ENCODE data around the gene SLC44A1. TPM values are rescaled to one million over a fixed set of nuclear protein-coding genes. Genes with fewer than 3 reads are reported as not detected.

SLC44A1 gene
- total and polyA plus RNA-seq, 2 experiments from 2014 or later: 32.4 to 38.7 TPM

- H3K36me3 ChIP-seq: no peaks in the 10 kb centered on the region
- TF ChIP-seq, protein P1, sequence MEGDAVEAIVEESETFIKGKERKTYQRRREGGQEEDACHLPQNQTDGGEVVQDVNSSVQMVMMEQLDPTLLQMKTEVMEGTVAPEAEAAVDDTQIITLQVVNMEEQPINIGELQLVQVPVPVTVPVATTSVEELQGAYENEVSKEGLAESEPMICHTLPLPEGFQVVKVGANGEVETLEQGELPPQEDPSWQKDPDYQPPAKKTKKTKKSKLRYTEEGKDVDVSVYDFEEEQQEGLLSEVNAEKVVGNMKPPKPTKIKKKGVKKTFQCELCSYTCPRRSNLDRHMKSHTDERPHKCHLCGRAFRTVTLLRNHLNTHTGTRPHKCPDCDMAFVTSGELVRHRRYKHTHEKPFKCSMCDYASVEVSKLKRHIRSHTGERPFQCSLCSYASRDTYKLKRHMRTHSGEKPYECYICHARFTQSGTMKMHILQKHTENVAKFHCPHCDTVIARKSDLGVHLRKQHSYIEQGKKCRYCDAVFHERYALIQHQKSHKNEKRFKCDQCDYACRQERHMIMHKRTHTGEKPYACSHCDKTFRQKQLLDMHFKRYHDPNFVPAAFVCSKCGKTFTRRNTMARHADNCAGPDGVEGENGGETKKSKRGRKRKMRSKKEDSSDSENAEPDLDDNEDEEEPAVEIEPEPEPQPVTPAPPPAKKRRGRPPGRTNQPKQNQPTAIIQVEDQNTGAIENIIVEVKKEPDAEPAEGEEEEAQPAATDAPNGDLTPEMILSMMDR (IDR thresholded peaks at IDR 0.05; ENCODE audit: low read depth, low read length): no peak
- no peak overlapping the region for H3K4me3 ChIP-seq
- no peaks in the 10 kb centered on the region for H3K9me3 ChIP-seq (ENCODE audit: low read depth)
- no peak overlapping the region for H3K27ac ChIP-seq
- H3K4me1 ChIP-seq (ENCODE audit: low read depth): no peaks in the 10 kb centered on the region
- H3K27me3 ChIP-seq: no peaks in the 10 kb centered on the region
- DNase-seq (ENCODE audit: low read depth in 1 of 2, low spot score in 1 of 2): peak in 1 of 2 donors; percentile 97
Measured at GRCh38 chr9:105205787-105206495, 38.5 kb upstream of the SLC44A1 start.

DNA sequence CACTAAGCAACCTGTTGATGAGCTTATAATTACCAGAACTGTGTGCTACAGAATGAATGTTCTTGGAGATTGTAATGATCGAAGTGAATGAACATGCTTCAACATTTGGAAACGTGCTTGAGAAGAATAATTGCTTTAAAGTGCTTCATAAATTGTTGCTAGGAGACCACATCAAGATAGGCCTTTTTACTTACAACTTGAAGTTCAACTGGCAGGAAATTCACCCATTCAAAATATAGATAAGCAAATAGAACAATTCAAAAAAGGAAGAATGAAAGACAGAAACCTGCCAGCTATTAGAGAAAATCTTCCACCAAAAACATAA, 38.0 kb upstream of the SLC44A1 start:
- Histone ChIP-seq H3K27ac (no peak overlapping the region), H3K4me1 (ENCODE audit: low read depth) (no peaks in the 10 kb centered on the region), H3K36me3 (no peaks in the 10 kb centered on the region), H3K27me3 (no peaks in the 10 kb centered on the region), H3K9me3 (ENCODE audit: low read depth) (no peaks in the 10 kb centered on the region), H3K4me3 (no peak overlapping the region)
- TF ChIP-seq, protein P1 (IDR thresholded peaks at IDR 0.05; ENCODE audit: low read depth, low read length): no peak
- peak in 1 of 2 donors; percentile 43 for DNase-seq (ENCODE audit: low read depth in 1 of 2, low spot score in 1 of 2)

DNA sequence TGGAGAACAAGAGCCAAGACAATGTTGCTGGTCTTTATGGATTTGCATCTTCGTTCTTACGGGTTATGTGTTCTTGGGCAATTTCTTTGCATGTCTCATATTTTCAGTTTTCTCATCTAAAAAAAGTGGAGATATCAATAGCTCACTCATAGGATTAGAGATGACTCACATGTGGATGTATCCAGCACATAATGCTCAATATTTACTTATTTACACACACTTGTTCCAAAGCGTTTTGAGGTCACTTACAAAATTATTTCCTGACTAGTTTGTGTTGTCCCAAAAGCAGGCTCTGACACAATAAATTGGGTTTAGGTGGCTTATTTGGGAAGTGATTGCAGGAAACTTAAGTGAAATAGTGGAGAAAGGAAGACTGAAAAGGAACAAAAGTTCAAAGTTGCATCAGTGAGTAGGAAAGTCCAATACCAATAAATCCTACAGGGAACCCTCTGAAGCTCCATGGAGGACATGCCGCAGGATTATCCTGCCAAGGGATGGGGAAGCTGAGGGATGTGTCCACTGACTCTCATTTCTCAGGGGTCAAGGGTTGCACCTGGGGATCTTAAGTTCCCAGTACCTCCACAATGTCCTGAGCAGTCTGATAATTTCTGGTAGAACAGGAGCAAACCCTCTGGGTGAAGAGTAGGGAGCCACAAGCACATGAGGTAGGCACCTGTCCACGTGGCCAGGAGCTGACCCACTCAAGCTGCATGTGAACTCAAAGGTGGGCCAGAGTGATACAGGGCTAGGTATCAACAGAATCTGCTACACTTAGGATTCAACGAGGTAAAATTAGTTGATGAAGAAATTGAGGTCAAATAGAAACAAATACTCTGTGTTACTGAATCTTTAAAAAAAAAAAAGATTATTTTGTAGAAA, 37.4 kb upstream of the SLC44A1 start:
- peak in 1 of 2 donors; percentile 39 for DNase-seq (ENCODE audit: low read depth in 1 of 2, low spot score in 1 of 2)
- Histone ChIP-seq H3K36me3 (no peaks in the 10 kb centered on the region), H3K27me3 (no peaks in the 10 kb centered on the region), H3K4me1 (ENCODE audit: low read depth) (no peaks in the 10 kb centered on the region), H3K4me3 (no peak overlapping the region), H3K27ac (no peak overlapping the region), H3K9me3 (ENCODE audit: low read depth) (no peaks in the 10 kb centered on the region)
- TF ChIP-seq, protein P1 (IDR thresholded peaks at IDR 0.05; ENCODE audit: low read depth, low read length): no peak

DNA sequence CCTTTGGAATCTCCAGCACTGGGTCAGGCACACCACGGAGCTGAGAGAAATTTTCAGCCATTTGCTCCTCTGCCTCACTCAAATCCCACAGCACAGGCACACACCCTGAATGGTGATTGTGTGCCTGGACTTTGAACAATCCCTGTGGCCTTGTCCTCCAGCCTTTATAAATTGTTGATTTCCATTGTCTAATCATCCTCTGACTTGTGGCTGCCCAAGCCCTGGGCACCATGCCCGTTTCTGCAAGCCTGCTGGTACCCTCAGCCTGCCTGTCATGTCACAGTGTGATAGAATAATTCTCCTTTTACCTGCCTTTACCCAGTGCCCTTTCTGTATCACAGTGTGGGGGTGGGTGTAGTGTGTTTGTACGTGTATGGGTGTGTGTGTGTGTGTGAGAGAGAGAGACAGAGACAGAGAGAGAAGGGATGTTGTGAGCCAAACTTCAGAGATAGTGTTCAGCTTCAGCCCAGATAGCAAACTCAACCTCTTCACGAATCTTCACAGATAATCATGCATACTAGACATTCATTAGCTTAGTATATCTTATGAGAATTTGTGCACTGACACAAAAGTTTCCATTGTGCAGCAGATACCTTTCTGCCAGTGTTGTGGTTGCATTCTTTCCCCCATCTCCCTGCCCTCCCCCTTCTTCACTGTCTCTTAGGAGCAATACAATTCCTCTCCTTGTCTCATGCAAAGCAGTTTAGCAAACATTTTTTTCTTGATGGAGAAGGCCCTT, 27.8 kb upstream of the SLC44A1 start:
- peak in 1 of 2 donors; percentile 72 for DNase-seq (ENCODE audit: low read depth in 1 of 2, low spot score in 1 of 2)
- H3K4me3 ChIP-seq: no peak overlapping the region
- H3K27ac ChIP-seq: no peak overlapping the region
- no peaks in the 10 kb centered on the region for H3K9me3 ChIP-seq (ENCODE audit: low read depth)
- no peaks in the 10 kb centered on the region for H3K27me3 ChIP-seq
- TF ChIP-seq, protein P1 (IDR thresholded peaks at IDR 0.05; ENCODE audit: low read depth, low read length): no peak
- H3K4me1 ChIP-seq (ENCODE audit: low read depth): no peaks in the 10 kb centered on the region
- no peaks in the 10 kb centered on the region for H3K36me3 ChIP-seq

GRCh38 chr9:105218673-105219072, 25.8 kb upstream of the SLC44A1 start:
- no peak overlapping the region for H3K4me3 ChIP-seq
- H3K27me3 ChIP-seq: no peaks in the 10 kb centered on the region
- H3K27ac ChIP-seq: no peak overlapping the region
- no peaks in the 10 kb centered on the region for H3K4me1 ChIP-seq (ENCODE audit: low read depth)
- no peaks in the 10 kb centered on the region for H3K9me3 ChIP-seq (ENCODE audit: low read depth)
- H3K36me3 ChIP-seq: no peaks in the 10 kb centered on the region
- no peak for DNase-seq (ENCODE audit: low read depth in 1 of 2, low spot score in 1 of 2)
- TF ChIP-seq, protein P1 (IDR thresholded peaks at IDR 0.05; ENCODE audit: low read depth, low read length): no peak

All from cardiac muscle cell (in vitro differentiated cells and primary cell).